DOHH2 (cell line): ENCODE results near the gene TASP1.
"Not testable (repeated sequence)": the region's sequence is repeated elsewhere in the genome, so short reads cannot be mapped to it uniquely, and the experiment has no call there.

ENCODE experiments used
- EZH2phosphoT487 ChIP-seq: fragments of 200-600 bp; sonication (generic); IDR thresholded peaks from 2 replicates; pipeline ENCODE4 v1.6.1; 2017; ENCODE audit warnings: borderline replicate concordance, mild to moderate bottlenecking, antibody characterized with exemption, low read length, moderate library complexity, mixed read lengths
- TF ChIP-seq, protein P1 (sequence below): fragments of 200-600 bp; sonication (generic); IDR thresholded peaks from one replicate; pipeline ENCODE4 v1.5.1; 2014; ENCODE audit warnings: antibody characterized with exemption, mild to moderate bottlenecking, low read depth, low read length; ENCODE audit not compliant: poor library complexity, severe bottlenecking

GRCh38 chr20:13616713-13617112 lies 22.0 kb downstream of the TASP1 start:
- not testable (repeated sequence) for TF ChIP-seq EZH2phosphoT487
- TF ChIP-seq, protein P1, sequence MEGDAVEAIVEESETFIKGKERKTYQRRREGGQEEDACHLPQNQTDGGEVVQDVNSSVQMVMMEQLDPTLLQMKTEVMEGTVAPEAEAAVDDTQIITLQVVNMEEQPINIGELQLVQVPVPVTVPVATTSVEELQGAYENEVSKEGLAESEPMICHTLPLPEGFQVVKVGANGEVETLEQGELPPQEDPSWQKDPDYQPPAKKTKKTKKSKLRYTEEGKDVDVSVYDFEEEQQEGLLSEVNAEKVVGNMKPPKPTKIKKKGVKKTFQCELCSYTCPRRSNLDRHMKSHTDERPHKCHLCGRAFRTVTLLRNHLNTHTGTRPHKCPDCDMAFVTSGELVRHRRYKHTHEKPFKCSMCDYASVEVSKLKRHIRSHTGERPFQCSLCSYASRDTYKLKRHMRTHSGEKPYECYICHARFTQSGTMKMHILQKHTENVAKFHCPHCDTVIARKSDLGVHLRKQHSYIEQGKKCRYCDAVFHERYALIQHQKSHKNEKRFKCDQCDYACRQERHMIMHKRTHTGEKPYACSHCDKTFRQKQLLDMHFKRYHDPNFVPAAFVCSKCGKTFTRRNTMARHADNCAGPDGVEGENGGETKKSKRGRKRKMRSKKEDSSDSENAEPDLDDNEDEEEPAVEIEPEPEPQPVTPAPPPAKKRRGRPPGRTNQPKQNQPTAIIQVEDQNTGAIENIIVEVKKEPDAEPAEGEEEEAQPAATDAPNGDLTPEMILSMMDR, result not testable (repeated sequence)
